BE2C (cell line): ENCODE results near the gene CTNNBL1.

ENCODE experiments used
- DNase-seq: peaks from one replicate; pipeline ENCODE4 v3.0.0-alpha.2; 2020
- H3K27me3 ChIP-seq: fragments of 250-450 bp; sonication (Bioruptor Pico); 2 replicates; pipeline ENCODE4 v1.5.1; 2020; ENCODE audit warnings: mild to moderate bottlenecking
- H3K36me3 ChIP-seq: fragments of 250-450 bp; sonication (Bioruptor Pico); 2 replicates; pipeline ENCODE4 v1.5.1; 2020; ENCODE audit warnings: mild to moderate bottlenecking
- H3K4me1 ChIP-seq: fragments of 250-450 bp; sonication (Bioruptor Pico); 2 replicates; pipeline ENCODE4 v1.5.1; 2020
- H3K4me3 ChIP-seq: 2 replicates; pipeline ENCODE4 v1.5.1; 2011; ENCODE audit warnings: low read depth, low read length
- H3K9me3 ChIP-seq: fragments of 250-450 bp; sonication (Bioruptor Pico); 2 replicates; pipeline ENCODE4 v1.5.1; 2020
- TF ChIP-seq, protein P1 (sequence below): IDR thresholded peaks from 2 replicates; pipeline ENCODE4 v1.5.1; 2012; ENCODE audit warnings: mild to moderate bottlenecking, low read depth, low read length

CTNNBL1 gene

GRCh38 chr20:37749218-37749617 is 55.4 kb downstream of the CTNNBL1 start:
- H3K4me3 ChIP-seq, result no peak overlapping the region
- TF ChIP-seq, protein P1, sequence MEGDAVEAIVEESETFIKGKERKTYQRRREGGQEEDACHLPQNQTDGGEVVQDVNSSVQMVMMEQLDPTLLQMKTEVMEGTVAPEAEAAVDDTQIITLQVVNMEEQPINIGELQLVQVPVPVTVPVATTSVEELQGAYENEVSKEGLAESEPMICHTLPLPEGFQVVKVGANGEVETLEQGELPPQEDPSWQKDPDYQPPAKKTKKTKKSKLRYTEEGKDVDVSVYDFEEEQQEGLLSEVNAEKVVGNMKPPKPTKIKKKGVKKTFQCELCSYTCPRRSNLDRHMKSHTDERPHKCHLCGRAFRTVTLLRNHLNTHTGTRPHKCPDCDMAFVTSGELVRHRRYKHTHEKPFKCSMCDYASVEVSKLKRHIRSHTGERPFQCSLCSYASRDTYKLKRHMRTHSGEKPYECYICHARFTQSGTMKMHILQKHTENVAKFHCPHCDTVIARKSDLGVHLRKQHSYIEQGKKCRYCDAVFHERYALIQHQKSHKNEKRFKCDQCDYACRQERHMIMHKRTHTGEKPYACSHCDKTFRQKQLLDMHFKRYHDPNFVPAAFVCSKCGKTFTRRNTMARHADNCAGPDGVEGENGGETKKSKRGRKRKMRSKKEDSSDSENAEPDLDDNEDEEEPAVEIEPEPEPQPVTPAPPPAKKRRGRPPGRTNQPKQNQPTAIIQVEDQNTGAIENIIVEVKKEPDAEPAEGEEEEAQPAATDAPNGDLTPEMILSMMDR, result no peak
- H3K9me3 ChIP-seq, result no peaks in the 10 kb centered on the region
- H3K36me3 ChIP-seq, result peaks cover 11% of the 10 kb centered on the region
- DNase-seq, result no peak
- peaks cover 15% of the 10 kb centered on the region for H3K4me1 ChIP-seq
- H3K27me3 ChIP-seq, result no peaks in the 10 kb centered on the region

DNA sequence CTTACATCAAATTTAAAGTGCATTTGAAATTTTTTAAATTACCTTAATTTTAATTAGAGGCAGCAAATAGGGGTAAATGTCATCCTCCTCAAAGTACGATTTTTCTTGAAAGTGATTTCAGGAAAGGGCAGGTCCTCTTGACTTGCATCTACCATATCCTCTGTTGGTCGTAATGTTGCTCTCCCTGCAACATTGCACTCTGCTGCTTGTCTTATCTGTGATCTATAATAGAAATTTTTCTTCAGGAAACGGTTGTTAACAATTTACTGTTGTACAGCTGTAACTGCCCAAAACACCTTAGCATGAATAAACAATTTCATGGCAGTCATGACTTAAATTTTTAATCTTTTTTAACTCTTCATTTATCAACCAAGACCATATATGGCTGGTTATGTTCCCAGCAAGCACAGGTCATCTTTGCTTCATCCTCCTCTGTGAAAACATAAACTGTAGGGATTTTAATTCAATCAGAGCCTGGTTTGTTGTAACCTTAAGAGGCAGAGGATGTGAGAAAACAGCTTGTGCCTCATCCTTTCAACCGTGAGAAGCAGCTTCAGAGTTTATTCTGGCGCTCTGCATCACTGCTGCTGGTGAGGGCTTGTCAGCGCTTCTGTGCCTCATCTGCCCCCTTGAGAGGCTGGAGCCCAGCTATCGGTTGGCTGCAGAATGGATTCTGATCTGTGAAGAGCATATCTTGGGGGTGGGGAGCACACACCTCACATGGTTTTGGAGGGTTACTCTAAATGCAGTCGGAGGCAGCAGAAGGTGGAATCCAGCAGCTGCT is 56.0 kb downstream of the CTNNBL1 start:
- Histone ChIP-seq H3K27me3 (no peaks in the 10 kb centered on the region), H3K4me1 (peaks cover 13% of the 10 kb centered on the region), H3K36me3 (peaks cover 11% of the 10 kb centered on the region), H3K4me3 (no peak overlapping the region), H3K9me3 (no peaks in the 10 kb centered on the region)
- TF ChIP-seq, protein P1, result no peak
- DNase-seq, result peak; percentile 18

GRCh38 chr20:37755665-37756064 is 61.8 kb downstream of the CTNNBL1 start:
- peak; percentile 38 for DNase-seq

DNA sequence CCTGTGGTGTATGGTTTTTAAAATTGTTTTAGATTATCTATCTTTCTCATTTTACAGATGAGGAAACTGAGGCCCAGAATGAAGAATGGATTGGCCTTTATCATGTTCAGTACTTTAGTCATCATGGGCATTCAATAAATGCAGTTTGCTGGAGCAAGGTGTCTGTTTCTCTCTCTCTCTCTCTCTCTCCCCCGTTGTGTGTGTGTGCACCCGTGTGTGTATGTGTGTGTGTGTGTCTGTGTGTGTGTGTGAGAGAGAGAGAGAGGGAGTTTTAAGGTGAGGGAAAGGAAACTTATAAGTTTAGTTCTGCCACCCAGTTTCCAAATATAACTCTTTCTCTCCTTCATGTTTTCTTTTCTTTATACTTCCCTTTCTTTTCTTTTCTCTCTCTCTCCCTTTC is 62.4 kb downstream of the CTNNBL1 start:
- H3K36me3 ChIP-seq, result peaks cover 11% of the 10 kb centered on the region
- no peaks in the 10 kb centered on the region for H3K27me3 ChIP-seq
- DNase-seq, result no peak
- H3K9me3 ChIP-seq, result no peaks in the 10 kb centered on the region
- TF ChIP-seq, protein P1, result no peak
- no peak overlapping the region for H3K4me3 ChIP-seq
- 0 out of 2 replicates have a peak, but pooled peaks cover 3% of the 10 kb centered on the region for H3K4me1 ChIP-seq

More at GRCh38 chr20:37755665-37756064, 61.8 kb downstream of the CTNNBL1 start:
- Histone ChIP-seq H3K9me3 (no peaks in the 10 kb centered on the region), H3K27me3 (no peaks in the 10 kb centered on the region), H3K4me1 (peaks cover 3% of the 10 kb centered on the region; the same call in 1 of the 2 replicates), H3K4me3 (no peak overlapping the region), H3K36me3 (peaks cover 11% of the 10 kb centered on the region)
- TF ChIP-seq, protein P1, result peak; percentile 47

DNA sequence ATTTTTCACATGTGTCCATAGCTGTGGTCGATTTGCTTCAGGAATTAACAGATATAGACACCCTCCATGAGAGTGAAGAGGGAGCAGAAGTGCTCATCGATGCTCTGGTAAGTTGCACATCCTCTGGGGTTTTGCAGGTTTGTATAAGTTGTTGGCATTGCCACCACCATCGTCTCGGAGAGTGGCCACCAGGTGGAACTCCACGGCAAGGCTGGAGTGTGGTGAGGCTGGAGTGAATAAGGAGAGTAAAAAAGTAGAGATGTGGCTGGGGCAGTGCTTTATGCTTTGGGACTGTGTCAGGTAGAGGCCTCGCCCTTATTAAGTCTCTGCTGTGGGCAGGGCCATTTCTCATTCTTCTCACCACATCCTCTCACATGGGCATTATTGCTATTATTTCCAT is 63.7 kb downstream of the CTNNBL1 start:
- H3K4me3 ChIP-seq, result no peak overlapping the region
- TF ChIP-seq, protein P1, result peak; percentile 55
- H3K27me3 ChIP-seq, result no peaks in the 10 kb centered on the region
- peaks cover 11% of the 10 kb centered on the region for H3K36me3 ChIP-seq
- peak; percentile 35 for DNase-seq
- no peaks in the 10 kb centered on the region; the same call in 1 of the 2 replicates for H3K4me1 ChIP-seq
- no peaks in the 10 kb centered on the region for H3K9me3 ChIP-seq

DNA sequence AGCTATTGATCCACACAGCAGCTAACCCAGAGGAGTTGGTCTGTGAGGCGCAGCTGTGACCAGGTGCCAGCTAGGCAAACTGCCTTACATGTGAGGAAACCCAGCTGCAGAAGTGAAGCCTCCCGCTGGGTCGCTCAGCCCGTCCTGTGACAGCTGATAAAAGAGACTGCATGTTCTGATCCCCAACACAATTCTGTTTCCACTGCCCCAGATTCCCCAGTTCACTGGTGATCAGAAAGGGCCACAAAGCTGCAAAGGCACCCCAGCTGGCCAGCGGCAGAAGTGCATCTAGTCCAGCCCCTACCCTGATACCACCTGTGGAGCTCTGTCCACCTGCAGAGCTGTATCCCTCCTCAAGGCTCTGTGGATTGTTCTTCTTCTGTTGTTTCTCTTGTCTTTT is 64.5 kb downstream of the CTNNBL1 start:
- no peaks in the 10 kb centered on the region for H3K27me3 ChIP-seq
- peaks cover 11% of the 10 kb centered on the region for H3K36me3 ChIP-seq
- TF ChIP-seq, protein P1, result peak; percentile 37
- no peak overlapping the region for H3K4me3 ChIP-seq
- DNase-seq, result peak; percentile 26
- H3K9me3 ChIP-seq, result no peaks in the 10 kb centered on the region
- no peaks in the 10 kb centered on the region; the same call in 1 of the 2 replicates for H3K4me1 ChIP-seq
